ENCODE results near the gene ARHGAP15.
A peak's percentile ranks its signal among the peaks of the same experiment; 100 is the strongest.

Gene ARHGAP15

DNA sequence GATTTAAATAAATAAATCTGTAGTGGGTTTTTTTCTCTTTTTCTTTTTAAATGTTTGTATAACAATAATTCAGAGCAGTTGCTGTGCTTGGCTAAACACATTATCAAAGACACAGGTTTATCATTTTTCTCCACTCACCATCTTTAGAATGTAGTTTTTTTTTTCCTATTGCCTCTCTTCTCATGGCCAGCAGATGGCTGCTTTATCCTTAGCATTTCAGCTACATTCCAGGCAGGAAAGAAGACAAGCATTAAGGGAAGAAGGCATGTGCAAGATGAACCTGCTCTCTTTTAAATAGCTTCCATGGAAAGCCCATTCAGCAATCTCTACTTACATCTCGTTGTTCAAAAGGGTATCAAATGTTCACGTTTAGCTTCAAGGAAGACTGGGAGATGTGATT is 42.6 kb downstream of the ARHGAP15 start:
- Histone ChIP-seq H3F3A (ENCODE audit: control insufficient read depth, insufficient read depth) (no peaks in the 10 kb centered on the region), H3K79me2 (ENCODE audit: control insufficient read depth, low read length) (no peaks in the 10 kb centered on the region), H3K36me3 (ENCODE audit: control insufficient read depth, low read length) (no peaks in the 10 kb centered on the region; the same call in 1 of the 2 replicates), H3K27ac (ENCODE audit: low read depth, low read length) (no peak overlapping the region), H3K9me2 (replicated peaks; ENCODE audit: control insufficient read depth, low read length) (no peaks in the 10 kb centered on the region), H3K27me3 (ENCODE audit: control insufficient read depth, low read length) (no peaks in the 10 kb centered on the region), H4K20me1 (ENCODE audit: control insufficient read depth, insufficient read depth, low read depth, low read length) (no peaks in the 10 kb centered on the region), H3K9me3 (ENCODE audit: control insufficient read depth, insufficient read depth, low read length) (no peaks in the 10 kb centered on the region), H3K4me3 (ENCODE audit: low read length) (no peak overlapping the region), H3K4me1 (ENCODE audit: control insufficient read depth, low read length) (peaks cover 5% of the 10 kb centered on the region), H3K4me2 (ENCODE audit: low read length) (no peak overlapping the region)
- TF ChIP-seq, protein P1, sequence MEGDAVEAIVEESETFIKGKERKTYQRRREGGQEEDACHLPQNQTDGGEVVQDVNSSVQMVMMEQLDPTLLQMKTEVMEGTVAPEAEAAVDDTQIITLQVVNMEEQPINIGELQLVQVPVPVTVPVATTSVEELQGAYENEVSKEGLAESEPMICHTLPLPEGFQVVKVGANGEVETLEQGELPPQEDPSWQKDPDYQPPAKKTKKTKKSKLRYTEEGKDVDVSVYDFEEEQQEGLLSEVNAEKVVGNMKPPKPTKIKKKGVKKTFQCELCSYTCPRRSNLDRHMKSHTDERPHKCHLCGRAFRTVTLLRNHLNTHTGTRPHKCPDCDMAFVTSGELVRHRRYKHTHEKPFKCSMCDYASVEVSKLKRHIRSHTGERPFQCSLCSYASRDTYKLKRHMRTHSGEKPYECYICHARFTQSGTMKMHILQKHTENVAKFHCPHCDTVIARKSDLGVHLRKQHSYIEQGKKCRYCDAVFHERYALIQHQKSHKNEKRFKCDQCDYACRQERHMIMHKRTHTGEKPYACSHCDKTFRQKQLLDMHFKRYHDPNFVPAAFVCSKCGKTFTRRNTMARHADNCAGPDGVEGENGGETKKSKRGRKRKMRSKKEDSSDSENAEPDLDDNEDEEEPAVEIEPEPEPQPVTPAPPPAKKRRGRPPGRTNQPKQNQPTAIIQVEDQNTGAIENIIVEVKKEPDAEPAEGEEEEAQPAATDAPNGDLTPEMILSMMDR (IDR thresholded peaks at IDR 0.05; ENCODE audit: low read depth, low read length, poor library complexity, severe bottlenecking): no peak
- TF ChIP-seq EZH2phosphoT487 (IDR thresholded peaks at IDR 0.05; ENCODE audit: borderline replicate concordance, low read length): no peak

DNA sequence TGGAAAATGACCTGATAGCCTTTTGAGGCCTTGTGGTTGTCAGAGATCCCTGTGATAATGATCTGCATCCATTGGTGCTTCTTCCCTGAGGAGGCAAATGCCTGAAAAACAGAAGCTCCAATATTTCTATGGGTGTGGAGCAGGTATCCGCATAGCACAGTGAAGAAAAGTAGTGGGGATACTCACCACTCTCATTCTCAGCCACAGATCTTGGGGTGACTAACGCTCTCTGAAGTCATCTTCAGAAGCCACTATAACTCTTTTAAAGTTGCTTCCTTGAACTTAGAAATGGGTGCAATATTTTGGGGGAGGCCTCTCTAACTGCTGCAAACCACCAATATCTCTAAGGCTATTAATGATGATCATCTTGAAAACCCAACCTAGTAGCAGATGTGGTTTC is 46.2 kb downstream of the ARHGAP15 start:
- no peaks in the 10 kb centered on the region for H4K20me1 ChIP-seq (ENCODE audit: control insufficient read depth, insufficient read depth, low read depth, low read length)

DNA sequence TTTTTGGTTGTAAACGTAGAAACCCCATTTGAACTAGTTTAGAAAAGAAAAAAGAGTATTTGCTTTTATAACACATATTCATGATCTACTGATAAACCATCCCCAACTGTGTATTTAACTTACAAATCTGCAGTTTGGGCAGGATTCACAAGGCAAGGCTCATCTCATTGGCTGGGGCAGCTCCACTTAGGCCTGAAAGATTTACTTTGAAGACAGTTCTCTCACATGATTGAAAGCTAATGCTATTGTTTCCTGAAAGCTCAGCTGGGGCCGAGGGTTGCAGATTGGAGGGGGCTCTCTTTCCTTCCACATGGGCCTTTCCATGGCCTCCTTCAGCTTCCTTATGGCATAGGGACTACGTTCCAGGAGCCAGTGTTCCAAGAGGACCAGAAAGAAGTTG is 47.4 kb downstream of the ARHGAP15 start:
- H3K9me2 ChIP-seq (replicated peaks; ENCODE audit: control insufficient read depth, low read length): no peaks in the 10 kb centered on the region
- no peaks in the 10 kb centered on the region for H3K79me2 ChIP-seq (ENCODE audit: control insufficient read depth, low read length)
- TF ChIP-seq, protein P1 (IDR thresholded peaks at IDR 0.05; ENCODE audit: low read depth, low read length, poor library complexity, severe bottlenecking): no peak
- TF ChIP-seq EZH2phosphoT487 (IDR thresholded peaks at IDR 0.05; ENCODE audit: borderline replicate concordance, low read length): no peak
- no peaks in the 10 kb centered on the region for H3K27me3 ChIP-seq (ENCODE audit: control insufficient read depth, low read length)
- no peaks in the 10 kb centered on the region for H3F3A ChIP-seq (ENCODE audit: control insufficient read depth, insufficient read depth)
- no peaks in the 10 kb centered on the region for H4K20me1 ChIP-seq (ENCODE audit: control insufficient read depth, insufficient read depth, low read depth, low read length)
- H3K4me2 ChIP-seq (ENCODE audit: low read length): peak overlapping the region; percentile 57
- no peaks in the 10 kb centered on the region for H3K36me3 ChIP-seq (ENCODE audit: control insufficient read depth, low read length)
- H3K27ac ChIP-seq (ENCODE audit: low read depth, low read length): no peak overlapping the region
- no peaks in the 10 kb centered on the region for H3K9me3 ChIP-seq (ENCODE audit: control insufficient read depth, insufficient read depth, low read length)
- H3K4me3 ChIP-seq (ENCODE audit: low read length): peak overlapping the region; percentile 37
- peaks cover 26% of the 10 kb centered on the region for H3K4me1 ChIP-seq (ENCODE audit: control insufficient read depth, low read length)

More for the DNA sequence above, 46.2 kb downstream of the ARHGAP15 start:
- Histone ChIP-seq H3K4me1 (ENCODE audit: control insufficient read depth, low read length) (peaks cover 26% of the 10 kb centered on the region), H3K4me3 (ENCODE audit: low read length) (no peak overlapping the region), H3K9me2 (replicated peaks; ENCODE audit: control insufficient read depth, low read length) (no peaks in the 10 kb centered on the region), H3K27me3 (ENCODE audit: control insufficient read depth, low read length) (no peaks in the 10 kb centered on the region), H3K36me3 (ENCODE audit: control insufficient read depth, low read length) (no peaks in the 10 kb centered on the region), H3F3A (ENCODE audit: control insufficient read depth, insufficient read depth) (no peaks in the 10 kb centered on the region), H3K27ac (ENCODE audit: low read depth, low read length) (no peak overlapping the region), H3K9me3 (ENCODE audit: control insufficient read depth, insufficient read depth, low read length) (no peaks in the 10 kb centered on the region), H3K79me2 (ENCODE audit: control insufficient read depth, low read length) (no peaks in the 10 kb centered on the region), H3K4me2 (ENCODE audit: low read length) (no peak overlapping the region)
- TF ChIP-seq, protein P1 (IDR thresholded peaks at IDR 0.05; ENCODE audit: low read depth, low read length, poor library complexity, severe bottlenecking): no peak
- TF ChIP-seq EZH2phosphoT487 (IDR thresholded peaks at IDR 0.05; ENCODE audit: borderline replicate concordance, low read length): no peak
